HG02763 (cell line): ENCODE results near the gene LRP6.
"Not testable (repeated sequence)": the region's sequence is repeated elsewhere in the genome, so short reads cannot be mapped to it uniquely, and the experiment has no call there.

Experiments
- ATAC-seq: cut with Tn5 transposase; IDR thresholded peaks from one replicate; pipeline ENCODE4 v1.9.1; 2021; ENCODE audit warnings: mild to moderate bottlenecking, moderate library complexity; ENCODE audit not compliant: unreplicated experiment

Gene LRP6

DNA sequence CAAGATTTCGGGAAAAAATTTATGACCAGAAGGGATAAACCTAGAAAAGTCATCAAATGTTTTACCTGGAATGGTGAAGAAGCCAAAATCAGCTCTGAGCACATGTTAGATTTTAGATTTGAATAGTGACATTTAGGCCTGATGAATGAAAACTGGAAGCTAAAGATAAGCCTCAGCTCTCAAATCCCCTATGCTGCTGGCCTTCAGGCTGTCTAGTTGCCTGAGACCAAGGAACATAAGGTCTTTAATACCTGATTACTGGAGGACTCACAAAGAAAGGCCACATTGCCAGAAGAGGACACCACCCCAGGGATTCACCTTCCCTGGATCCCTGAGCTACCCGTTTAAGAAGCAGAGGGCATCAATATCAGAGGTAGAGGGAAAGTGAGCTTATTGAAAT is 139.5 kb downstream of the LRP6 start:
- no peak for ATAC-seq

DNA sequence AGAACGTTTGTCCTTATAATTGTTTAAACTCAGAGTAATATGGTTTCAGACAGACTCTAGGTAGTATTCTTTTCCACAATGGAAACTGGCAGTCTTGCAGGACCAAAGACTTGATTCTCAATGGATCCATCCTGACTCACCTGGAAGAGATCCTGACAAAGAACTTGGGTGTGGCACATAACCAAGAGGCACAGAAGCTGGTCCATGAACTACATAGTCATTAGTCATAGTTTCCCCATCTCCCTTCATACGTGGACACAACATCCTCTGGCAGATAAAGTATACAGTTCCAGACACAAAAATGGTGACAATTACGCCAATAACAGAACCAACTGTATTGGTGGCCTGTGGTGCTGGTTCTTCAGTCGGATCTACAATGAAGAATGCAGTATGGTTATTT is 140.3 kb downstream of the LRP6 start:
- no peak for ATAC-seq

DNA sequence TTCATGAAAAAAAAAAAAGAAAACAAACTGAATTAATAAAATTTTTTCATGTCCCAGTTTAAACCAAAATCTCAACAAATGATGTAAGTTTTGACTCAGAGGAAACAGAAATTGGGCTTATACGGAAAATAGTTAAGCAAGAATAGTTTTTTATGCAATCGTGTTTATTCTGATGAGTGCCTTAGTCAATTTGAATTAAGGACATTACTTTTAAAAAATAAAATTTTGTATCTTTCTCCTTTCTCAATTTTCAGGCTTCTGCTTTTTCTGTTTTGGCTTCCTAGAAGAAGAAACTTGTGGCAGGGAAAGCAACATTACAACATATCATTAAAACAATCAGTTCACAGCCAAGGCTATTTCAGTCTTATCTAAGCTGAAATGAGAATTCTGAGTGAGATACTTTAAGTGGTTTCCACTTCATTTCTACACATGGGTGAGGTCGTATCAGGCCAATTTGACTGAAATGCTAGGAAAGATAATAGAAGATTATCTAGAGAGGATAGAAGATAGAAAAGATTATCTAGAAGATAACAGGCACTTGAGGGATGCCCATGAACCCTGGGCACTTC is 143.7 kb downstream of the LRP6 start:
- no peak for ATAC-seq

DNA sequence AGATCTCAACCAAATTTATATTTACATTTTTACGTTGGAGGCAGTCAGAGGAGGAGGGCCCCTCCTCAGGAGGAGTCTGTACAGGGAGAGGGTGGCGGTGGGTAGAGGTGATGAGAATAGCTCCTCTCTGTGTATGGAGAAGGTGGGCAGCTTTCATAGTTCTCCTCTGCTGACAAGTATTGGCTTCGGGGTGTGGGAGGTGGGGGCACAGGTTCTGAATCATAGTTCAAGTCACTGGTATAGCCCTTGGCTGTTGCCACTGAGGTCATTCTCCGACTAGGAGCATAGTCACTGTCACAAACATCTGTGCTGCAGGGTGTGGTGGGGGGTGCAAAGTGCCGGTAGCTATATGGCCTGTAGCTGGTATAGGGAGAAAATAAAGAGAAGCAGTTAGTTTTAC is 145.8 kb downstream of the LRP6 start:
- ATAC-seq, result no peak

DNA sequence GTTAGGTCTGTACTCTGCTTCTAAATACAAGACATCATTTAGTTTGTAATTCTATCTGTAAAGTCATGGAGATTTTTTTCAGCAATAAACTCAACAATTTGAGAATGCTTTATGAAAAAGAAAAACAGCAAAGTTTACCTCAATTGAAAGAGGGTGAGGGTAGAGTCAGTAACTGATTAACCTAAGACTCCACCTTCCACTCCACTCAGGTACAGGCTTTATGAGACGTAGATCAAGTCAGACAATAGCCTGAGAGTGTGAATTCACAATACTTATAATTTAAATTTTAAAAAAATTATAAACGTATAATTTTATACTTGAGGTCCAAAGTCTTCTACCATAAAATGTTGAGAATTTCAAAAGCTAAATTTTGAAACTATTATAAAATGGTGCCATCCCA is 150.2 kb downstream of the LRP6 start:
- ATAC-seq, result no peak

DNA sequence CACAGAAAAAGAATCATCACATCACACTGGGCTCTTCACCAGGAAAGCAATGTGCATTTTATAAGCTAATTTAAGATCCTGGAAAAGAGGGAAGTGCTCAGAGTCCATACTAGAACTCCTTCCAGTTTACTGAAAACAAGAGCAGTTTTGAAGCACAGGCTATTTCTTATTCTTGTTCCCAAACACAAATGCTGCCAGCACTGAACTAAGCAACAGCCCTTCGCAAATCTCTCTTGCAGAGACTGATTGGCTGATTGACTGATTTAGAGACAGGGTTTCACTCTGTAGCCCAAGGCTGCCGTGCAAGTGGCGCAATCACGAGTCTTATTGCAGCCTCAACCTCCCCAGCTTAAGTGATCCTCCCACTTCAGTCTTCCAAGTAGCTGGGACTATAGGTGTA is 151.3 kb downstream of the LRP6 start:
- ATAC-seq, result no peak

DNA sequence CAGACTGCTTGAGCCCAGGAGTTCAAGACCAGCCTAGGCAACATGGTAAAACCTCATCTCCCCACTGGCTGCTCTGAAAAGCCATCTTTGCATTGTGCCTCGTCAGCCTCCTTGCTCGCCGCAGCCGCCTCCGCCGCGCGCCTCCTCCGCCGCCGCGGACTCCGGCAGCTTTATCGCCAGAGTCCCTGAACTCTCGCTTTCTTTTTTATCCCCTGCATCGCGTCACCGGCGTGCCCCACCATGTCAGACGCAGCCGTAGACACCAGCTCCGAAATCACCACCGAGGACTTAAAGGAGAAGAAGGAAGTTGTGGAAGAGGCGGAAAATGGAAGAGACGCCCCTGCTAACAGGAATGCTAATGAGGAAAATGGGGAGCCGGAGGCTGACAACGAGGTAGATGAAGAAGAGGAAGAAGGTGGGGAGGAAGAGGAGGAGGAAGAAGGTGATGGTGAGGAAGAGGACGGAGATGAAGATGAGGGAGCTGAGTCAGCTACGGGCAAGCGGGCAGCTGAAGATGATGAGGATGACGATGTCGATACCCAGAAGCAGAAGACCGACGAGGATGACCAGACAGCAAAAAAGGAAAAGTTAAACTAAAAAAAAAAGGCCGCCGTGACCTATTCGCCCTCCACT is 155.8 kb downstream of the LRP6 start:
- not testable (repeated sequence) for ATAC-seq

DNA sequence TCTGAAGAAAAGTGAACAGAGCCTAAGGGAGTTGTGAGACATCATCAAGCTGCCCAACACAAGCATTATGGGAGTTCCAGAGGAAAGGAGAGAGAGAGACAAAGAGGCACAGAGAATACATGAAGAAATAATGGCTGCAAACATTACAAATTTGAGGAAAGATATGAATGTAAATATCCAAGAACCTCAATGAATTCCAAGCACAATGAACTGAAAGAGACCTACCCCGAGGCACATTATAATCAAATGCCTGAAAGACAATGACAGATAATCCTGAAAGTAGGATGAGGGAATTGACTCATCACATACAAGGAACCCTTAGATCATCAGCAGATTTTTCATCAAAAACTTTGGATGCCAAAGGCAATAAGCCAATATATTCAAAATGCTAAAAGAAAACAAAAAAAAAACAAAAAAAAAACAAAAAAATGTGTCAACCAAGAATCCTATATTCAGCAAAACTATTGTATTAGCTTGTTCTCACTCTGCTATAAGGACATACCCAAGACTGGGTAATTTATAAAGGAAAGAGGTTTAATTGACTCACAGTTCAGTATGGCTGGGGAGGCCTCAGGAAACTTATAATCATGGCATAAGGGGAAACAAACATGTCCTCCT is 158.3 kb downstream of the LRP6 start:
- no peak for ATAC-seq

DNA sequence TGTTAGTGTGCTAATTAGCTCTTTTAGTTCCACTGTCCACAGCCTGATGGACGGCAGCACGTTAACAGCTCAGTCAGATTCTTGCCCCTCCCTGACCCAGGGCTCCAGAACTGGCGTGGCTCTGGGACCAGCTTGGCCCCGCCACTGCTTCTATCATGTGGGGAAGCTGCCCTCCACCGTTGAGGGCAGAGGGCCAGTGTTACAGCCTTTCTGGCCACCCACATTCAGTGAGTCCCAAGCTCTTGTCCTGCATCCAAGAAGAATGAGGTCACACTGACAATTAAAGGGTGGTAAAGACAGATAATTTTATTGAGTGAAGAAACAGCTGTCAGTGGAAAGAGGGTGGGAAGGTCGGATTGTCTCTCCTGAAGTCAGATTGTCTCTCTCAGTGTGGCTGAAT is 159.2 kb downstream of the LRP6 start:
- no peak for ATAC-seq

DNA sequence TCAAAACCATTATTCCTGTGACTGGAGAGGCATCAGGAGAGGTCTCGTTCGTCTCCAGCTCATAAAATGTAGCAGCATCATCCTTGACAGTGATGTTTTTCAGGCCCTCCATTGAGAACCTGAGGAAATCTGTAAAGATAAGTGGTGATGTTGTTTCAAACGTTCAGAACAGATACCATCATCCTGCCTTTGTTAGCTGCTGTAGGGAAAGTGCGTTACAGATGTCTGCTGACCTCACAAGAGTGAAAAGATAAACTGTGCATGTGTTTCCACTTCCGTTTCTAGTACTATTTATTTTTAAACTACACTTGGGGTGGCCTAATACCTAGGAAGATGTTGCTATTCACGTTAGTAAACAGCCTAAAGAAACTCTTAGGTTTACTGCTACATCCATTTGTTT is 167.7 kb downstream of the LRP6 start:
- ATAC-seq, result no peak

DNA sequence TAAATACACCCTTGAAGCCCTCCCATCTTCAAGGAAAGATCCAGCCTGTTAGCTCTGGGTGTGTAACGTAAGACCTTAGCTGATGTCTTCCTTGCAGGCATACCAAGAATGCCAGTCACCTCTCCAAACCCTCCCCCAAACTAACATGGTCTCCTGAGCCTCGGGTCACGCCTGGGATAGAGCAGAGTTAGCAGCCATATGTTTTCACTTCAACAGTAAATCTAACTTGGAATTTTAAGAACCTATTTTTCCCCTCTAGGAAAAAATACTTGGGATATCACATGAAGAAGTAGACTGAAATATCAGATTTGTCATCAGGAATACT is 168.2 kb downstream of the LRP6 start:
- ATAC-seq, result no peak

DNA sequence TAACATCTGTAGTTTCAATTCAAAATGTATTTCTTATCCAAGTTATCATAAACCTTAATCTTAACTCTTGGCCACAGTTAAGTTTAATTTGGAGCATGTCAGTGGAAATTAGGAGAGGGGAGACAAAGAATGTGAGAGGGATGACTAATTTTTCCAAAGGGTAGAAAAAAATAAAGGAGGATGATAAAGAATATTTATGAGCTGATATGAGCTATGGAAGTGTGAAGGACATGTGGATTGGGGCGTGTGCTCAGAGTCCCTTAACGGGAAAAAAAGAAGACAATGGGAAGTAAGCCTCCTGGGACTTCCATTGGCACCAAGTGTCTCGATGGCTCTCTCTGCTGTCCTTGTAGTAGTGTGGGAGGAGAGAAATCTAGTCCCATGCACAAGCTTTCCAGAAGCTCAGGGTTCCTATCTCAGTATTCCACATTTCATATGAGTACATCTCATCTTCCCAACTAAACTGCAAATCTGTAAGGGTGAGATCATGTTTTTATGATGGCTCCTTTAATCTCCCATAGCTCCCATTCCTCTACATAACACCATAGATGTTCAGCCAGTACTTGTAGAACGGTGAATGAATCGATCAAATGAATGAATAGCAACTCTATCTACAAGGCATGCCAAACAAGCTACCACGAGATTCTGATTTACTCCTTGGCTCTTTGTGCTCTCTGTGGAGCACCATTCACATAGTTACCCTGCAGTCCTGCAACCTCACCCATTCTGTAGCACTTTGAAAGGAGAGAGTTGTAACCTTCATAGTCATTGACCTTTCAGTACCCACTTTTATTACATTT is 168.8 kb downstream of the LRP6 start:
- ATAC-seq, result no peak

DNA sequence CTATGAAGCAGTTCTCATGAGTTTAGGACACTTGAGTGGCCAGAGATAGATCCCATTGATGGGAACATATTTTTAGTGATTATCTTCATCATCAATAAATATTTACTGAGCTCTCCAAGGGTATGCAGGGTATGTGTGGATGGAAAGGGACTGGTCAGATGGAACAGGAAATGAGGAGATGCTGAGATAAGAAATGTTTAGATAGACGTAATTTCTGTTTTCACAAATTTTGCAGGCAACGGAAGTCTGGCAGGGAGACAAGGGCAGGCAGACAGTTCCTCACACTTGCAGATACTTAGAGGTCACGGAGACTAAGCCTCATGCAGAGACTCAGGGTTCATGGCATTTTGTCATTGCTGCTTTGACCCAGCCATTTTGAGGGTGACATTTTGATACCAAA is 171.8 kb downstream of the LRP6 start:
- no peak for ATAC-seq

DNA sequence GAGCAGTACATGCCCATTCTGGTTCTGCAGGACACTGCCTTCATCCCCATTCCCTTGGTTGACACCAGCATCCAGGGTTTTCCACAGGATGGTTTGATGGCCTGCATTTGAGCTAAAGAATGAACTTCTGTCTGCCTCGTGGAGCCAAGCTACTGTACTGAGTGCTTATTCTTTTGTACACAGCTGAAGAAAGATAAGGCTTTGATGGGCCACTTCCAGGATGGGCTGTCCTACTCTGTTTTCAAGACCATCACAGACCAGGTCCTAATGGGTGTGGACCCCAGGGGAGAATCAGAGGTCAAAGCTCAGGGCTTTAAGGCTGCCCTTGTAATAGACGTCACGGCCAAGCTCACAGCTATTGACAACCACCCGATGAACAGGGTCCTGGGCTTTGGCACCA is 172.4 kb downstream of the LRP6 start:
- ATAC-seq, result no peak

DNA sequence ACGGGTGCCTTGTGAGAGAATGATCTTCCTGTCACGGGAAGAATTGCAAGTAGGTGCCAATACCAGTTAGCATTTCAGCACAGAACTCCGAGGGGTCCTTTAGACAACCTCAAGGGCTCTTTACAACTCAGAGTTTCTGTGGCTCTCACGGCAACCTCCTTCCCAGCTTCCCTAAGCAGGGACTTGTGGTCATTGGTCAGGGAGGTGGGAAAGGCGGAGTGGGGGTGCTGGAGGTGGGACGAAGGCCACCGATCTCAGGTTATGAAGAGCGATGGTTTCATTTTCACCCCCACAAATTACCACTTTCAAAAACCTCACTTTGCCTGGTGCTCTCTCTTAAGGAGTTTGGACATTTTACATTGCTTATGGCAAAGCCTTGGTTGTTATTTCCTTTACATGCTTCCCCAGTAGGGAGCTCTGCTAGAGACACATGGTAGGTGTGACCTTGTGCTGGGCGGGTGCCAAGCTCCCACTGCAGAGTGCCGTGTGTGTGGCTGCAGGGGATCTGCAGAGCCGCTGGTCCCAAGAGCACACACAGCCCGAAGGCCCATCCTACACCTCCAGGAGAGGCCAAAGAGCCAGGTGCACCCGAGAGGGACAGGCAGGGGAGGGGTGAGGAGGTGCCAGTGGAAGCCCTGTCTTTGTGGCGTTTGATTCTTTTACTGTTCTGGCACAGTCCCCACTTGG is 174.7 kb downstream of the LRP6 start:
- no peak for ATAC-seq

DNA sequence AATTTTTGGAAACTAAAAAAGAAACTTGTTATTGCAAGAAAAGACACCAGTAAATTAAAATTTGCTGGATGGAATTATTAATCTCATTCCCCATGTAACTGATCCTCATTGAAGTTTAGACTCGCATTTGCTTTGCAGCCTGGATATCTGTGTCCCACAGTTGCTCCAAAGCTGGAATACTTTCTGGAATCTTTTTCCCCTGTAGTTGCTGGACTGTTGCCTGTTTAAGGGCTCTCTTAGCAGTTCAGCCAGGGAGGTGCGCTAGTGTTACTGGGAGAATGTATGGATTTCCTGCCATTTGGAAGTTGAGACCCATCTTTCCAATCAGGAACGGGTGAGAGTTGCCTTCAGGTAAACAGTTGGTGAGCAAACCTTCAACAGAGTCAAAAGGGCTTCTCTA is 175.8 kb downstream of the LRP6 start:
- no peak for ATAC-seq

DNA sequence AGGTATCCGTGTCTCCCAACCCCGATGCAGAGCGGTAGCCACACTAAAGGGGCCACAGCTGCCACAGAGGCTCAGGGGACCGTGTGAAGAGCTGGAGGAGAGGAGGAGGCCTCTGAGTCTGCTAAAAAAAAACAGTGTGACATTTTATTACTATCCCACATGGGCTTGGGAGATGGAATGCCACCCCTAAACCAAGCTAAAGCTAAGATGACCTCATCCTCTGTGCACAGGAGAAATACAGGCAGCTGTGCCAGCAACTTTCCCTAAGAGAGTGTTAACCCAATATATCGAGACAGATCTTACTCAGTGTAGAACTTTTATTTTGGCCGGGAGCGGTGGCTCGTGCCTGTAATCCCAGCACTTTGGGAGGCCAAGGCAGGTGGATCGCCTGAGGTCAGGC is 178.1 kb downstream of the LRP6 start:
- ATAC-seq, result no peak

DNA sequence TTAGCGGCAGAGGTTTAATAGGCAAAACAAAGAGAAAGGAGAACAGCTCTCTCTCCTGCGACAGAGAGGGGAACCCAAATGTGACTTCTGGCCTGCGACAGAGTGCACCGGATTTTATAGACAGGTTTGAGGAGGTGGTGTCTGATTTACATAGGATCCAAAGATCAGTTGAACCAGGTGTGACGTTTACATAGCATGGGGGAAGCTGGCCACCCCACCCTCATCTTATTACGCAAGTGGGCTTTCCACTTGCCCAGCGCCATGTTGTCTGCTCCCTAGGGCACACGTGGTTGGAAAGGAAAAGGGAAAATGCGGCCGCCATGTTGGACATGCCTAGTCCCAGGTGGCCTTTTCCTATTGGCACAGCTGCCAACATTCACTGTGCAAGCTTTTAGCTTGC is 178.7 kb downstream of the LRP6 start:
- no peak for ATAC-seq

DNA sequence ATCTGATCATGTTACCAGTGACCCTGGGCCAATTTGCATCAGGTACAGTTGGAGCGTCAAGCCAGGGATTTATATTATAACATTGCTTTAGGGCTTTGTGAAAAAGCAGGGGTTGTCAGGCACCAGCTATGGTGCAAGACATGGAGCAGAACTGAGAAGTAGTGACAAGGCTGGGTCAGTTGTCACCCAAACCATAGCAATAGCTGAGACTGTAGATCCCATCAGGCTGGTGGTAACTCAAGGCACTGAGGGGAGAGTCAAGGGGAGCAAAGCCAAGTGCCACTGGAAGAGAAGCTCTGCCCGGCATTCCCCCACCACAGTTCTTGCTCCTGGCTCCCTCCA is 179.2 kb downstream of the LRP6 start:
- no peak for ATAC-seq

DNA sequence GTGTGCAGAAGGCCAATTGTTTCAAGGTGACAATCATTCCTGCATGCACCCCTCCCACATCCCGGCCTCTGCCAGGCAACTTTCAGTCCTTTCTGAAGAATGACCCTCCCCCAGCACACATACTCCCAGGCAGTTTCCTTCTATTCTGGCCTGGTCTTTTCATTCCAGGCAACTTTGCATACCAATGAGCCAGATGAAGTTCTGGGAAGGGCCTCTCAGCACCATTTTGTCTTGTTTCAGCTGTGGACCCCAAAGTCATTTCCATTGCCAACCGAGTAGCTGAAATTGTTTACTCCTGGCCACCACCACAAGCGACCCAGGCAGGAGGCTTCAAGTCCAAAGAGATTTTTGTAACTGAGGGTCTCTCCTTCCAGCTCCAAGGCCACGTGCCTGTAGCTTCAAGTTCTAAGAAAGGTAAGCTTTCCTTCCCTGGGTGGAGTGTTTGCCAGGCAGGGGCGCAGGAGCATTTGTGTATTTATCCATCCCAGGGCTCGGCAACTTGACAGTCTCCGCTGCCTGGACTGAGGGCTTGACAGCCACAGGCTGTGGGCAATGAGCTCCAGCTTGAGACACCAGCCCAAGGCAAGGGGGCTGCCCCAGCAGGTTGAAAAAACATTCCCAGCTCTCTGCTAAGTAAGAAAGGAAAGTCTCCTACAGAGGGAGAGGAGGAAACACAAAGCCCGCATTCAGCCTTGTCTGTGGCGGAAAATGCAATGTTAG is 179.7 kb downstream of the LRP6 start:
- no peak for ATAC-seq

DNA sequence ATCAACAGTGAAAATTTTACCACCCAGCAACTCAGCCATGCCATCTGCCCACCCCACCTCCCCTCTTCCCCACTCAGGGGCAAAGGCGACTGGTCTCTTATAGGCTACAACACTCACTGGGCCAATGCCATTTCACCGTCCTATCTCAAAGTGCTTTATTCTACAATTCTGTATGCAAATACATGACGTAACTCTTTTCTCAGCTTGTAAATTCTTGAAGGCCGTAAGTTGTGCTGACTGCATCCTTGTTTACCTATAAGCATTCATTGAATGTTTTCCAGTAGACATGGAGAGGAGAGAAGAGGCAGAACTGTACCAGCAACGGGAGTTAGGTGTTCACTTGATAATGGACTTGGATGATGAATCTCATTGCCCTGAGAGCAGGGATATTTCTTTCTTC is 180.5 kb downstream of the LRP6 start:
- no peak for ATAC-seq
